ENCODE measurements around the gene LRRIQ1. TPM values are rescaled to one million over a fixed set of nuclear protein-coding genes. Genes with fewer than 3 reads are reported as not detected.

Gene LRRIQ1
- total RNA-seq, 1 experiment from 2014 or later = 0.40 TPM

DNA sequence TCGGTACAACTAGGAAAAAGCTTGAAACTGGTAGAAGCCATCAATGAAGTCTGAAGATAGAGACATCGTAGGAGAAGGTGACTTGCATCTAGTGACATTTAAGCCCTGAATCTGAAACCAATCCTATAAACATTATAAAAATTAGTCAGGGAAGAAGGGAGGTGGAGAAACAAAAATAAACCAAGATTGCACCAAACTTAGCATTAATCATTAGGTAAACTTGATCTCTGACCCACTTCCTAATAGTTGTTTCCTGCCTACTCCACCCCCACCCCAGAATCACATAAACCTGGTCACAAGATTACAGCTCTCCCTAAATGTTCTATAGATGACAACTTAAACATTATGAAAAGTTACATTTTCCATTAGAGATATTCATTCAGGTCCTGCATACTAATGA, 40.5 kb upstream of the LRRIQ1 start:
- TF ChIP-seq, protein P1, sequence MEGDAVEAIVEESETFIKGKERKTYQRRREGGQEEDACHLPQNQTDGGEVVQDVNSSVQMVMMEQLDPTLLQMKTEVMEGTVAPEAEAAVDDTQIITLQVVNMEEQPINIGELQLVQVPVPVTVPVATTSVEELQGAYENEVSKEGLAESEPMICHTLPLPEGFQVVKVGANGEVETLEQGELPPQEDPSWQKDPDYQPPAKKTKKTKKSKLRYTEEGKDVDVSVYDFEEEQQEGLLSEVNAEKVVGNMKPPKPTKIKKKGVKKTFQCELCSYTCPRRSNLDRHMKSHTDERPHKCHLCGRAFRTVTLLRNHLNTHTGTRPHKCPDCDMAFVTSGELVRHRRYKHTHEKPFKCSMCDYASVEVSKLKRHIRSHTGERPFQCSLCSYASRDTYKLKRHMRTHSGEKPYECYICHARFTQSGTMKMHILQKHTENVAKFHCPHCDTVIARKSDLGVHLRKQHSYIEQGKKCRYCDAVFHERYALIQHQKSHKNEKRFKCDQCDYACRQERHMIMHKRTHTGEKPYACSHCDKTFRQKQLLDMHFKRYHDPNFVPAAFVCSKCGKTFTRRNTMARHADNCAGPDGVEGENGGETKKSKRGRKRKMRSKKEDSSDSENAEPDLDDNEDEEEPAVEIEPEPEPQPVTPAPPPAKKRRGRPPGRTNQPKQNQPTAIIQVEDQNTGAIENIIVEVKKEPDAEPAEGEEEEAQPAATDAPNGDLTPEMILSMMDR (conservative IDR thresholded peaks at IDR 0.05; ENCODE audit: low read depth, low read length) = no peak
- TF ChIP-seq EZH2 (IDR thresholded peaks at IDR 0.05; ENCODE audit: low read length, unreplicated experiment) (no peak), EZH2phosphoT487 (IDR thresholded peaks at IDR 0.05; ENCODE audit: borderline replicate concordance, low read length) (no peak)
- Histone ChIP-seq H3K9me2 (replicated peaks; ENCODE audit: low read length) (no peaks in the 10 kb centered on the region), H3F3A (ENCODE audit: low read length, unreplicated experiment) (no peaks in the 10 kb centered on the region), H3K4me2 (ENCODE audit: low read length) (peak overlapping the region; percentile 43), H3K4me3 (ENCODE audit: low read length) (no peak overlapping the region), H3K9ac (ENCODE audit: low read length) (no peak overlapping the region), H3K27ac (ENCODE audit: low read length) (no peak overlapping the region), H2AFZ (ENCODE audit: low read length) (no peak overlapping the region), H3K4me1 (ENCODE audit: insufficient read depth, low read length) (peaks cover 11% of the 10 kb centered on the region; the same call in 1 of the 2 replicates), H3K36me3 (ENCODE audit: low read depth, low read length) (no peaks in the 10 kb centered on the region), H3K79me2 (ENCODE audit: low read length) (no peaks in the 10 kb centered on the region), H4K20me1 (ENCODE audit: low read length) (no peaks in the 10 kb centered on the region), H3K9me3 (ENCODE audit: low read length) (no peaks in the 10 kb centered on the region), H3K27me3 (ENCODE audit: low read length) (no peaks in the 10 kb centered on the region)
- DNase-seq = peak; percentile 42
- ChIA-PET POLR2A (ENCODE audit: unreplicated experiment) (no interaction called here), CTCF (no interaction called here)
- peak; percentile 94 for ATAC-seq
- BruUV-seq (replicated peaks) = no TSS peak
- intact Hi-C loops (cut with micrococcal nuclease) = loop anchor here (1.0 kb wide), 1 partner anchor 34 kb away; no protein-coding TSS in a partner anchor

DNA sequence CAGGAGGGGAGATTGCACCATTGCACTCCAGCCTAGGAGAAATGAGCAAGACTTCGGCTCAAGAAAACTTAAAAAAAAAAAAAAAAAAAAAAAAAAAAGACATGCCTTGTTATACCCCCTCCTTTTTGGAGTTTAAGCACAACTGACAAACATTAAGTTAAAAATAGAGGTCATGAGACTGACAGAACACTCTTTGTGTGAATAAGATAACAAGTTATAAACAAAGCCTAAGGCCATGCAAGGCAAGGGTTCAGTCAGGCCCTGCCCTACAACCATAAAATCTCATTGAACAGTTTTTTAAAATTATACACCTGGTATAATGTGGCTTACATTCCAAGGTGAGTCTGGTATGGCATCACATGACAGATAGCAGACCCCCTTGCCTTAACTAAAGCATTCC, 39.4 kb upstream of the LRRIQ1 start:
- H3K9me2 ChIP-seq (replicated peaks; ENCODE audit: low read length) = no peaks in the 10 kb centered on the region
- no peaks in the 10 kb centered on the region for H3K36me3 ChIP-seq (ENCODE audit: low read depth, low read length)
- no peaks in the 10 kb centered on the region for H3K79me2 ChIP-seq (ENCODE audit: low read length)
- no peak for ATAC-seq
- POLR2A ChIA-PET (ENCODE audit: unreplicated experiment) = interaction anchor here (0.5 kb wide), 1 partner anchor 305 kb away, joined by 4 read pairs; no protein-coding TSS in a partner anchor
- peaks cover 11% of the 10 kb centered on the region; the same call in 1 of the 2 replicates for H3K4me1 ChIP-seq (ENCODE audit: insufficient read depth, low read length)
- H3K4me2 ChIP-seq (ENCODE audit: low read length) = no peak overlapping the region
- H3K27me3 ChIP-seq (ENCODE audit: low read length) = no peaks in the 10 kb centered on the region
- BruUV-seq (replicated peaks) = no TSS peak
- intact Hi-C loops (cut with micrococcal nuclease) = no loop called here
- no peak overlapping the region for H3K9ac ChIP-seq (ENCODE audit: low read length)
- CTCF ChIA-PET = no interaction called here
- no peaks in the 10 kb centered on the region for H3F3A ChIP-seq (ENCODE audit: low read length, unreplicated experiment)
- H4K20me1 ChIP-seq (ENCODE audit: low read length) = no peaks in the 10 kb centered on the region
- H3K27ac ChIP-seq (ENCODE audit: low read length) = no peak overlapping the region
- DNase-seq = no peak
- TF ChIP-seq EZH2phosphoT487 (IDR thresholded peaks at IDR 0.05; ENCODE audit: borderline replicate concordance, low read length) = no peak
- TF ChIP-seq, protein P1 (conservative IDR thresholded peaks at IDR 0.05; ENCODE audit: low read depth, low read length) = no peak
- no peak for TF ChIP-seq EZH2 (IDR thresholded peaks at IDR 0.05; ENCODE audit: low read length, unreplicated experiment)
- H3K9me3 ChIP-seq (ENCODE audit: low read length) = no peaks in the 10 kb centered on the region
- H3K4me3 ChIP-seq (ENCODE audit: low read length) = no peak overlapping the region
- H2AFZ ChIP-seq (ENCODE audit: low read length) = no peak overlapping the region

DNA sequence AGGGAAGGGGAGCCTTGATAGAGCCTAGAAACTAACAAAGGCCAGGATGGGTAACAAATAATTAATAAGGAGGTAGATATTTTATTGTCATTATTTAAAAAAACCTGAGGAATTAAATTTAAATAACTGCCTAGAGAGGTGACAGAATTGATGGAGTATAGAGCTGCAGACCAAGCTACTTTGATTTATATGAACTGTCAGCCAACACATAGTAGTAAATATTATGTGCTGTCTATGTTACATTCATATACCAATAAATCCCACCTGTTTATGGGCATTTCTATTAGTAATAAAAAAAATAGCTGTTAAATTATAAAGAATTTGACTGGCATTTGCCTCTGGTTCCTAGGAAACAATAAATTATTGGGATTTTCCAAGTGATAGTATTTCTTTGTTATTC, 37.8 kb upstream of the LRRIQ1 start:
- Histone ChIP-seq H3K27ac (ENCODE audit: low read length) (no peak overlapping the region), H3K27me3 (ENCODE audit: low read length) (no peaks in the 10 kb centered on the region), H3K9ac (ENCODE audit: low read length) (no peak overlapping the region), H2AFZ (ENCODE audit: low read length) (no peak overlapping the region), H3K79me2 (ENCODE audit: low read length) (no peaks in the 10 kb centered on the region), H3K4me2 (ENCODE audit: low read length) (no peak overlapping the region), H4K20me1 (ENCODE audit: low read length) (no peaks in the 10 kb centered on the region), H3K4me3 (ENCODE audit: low read length) (no peak overlapping the region), H3K9me2 (replicated peaks; ENCODE audit: low read length) (no peaks in the 10 kb centered on the region), H3F3A (ENCODE audit: low read length, unreplicated experiment) (no peaks in the 10 kb centered on the region), H3K9me3 (ENCODE audit: low read length) (no peaks in the 10 kb centered on the region), H3K4me1 (ENCODE audit: insufficient read depth, low read length) (peaks cover 11% of the 10 kb centered on the region; the same call in 1 of the 2 replicates), H3K36me3 (ENCODE audit: low read depth, low read length) (no peaks in the 10 kb centered on the region)
- BruUV-seq (replicated peaks) = no TSS peak
- ChIA-PET CTCF (no interaction called here), POLR2A (ENCODE audit: unreplicated experiment) (no interaction called here)
- ATAC-seq = no peak
- no peak for TF ChIP-seq EZH2phosphoT487 (IDR thresholded peaks at IDR 0.05; ENCODE audit: borderline replicate concordance, low read length)
- no peak for TF ChIP-seq EZH2 (IDR thresholded peaks at IDR 0.05; ENCODE audit: low read length, unreplicated experiment)
- TF ChIP-seq, protein P1 (conservative IDR thresholded peaks at IDR 0.05; ENCODE audit: low read depth, low read length) = no peak
- no peak for DNase-seq
- intact Hi-C loops (cut with micrococcal nuclease) = no loop called here
